HG03159 (cell line): ENCODE results near the gene TKTL1.

ENCODE experiments used
- ATAC-seq: cut with Tn5 transposase; IDR thresholded peaks from one replicate; pipeline ENCODE4 v1.9.1; 2021; ENCODE audit warnings: mild to moderate bottlenecking, moderate library complexity; ENCODE audit not compliant: unreplicated experiment

The TKTL1 gene

GRCh38 chrX:154375156-154375504 lies 79.5 kb downstream of the TKTL1 start:
- no peak for ATAC-seq

DNA sequence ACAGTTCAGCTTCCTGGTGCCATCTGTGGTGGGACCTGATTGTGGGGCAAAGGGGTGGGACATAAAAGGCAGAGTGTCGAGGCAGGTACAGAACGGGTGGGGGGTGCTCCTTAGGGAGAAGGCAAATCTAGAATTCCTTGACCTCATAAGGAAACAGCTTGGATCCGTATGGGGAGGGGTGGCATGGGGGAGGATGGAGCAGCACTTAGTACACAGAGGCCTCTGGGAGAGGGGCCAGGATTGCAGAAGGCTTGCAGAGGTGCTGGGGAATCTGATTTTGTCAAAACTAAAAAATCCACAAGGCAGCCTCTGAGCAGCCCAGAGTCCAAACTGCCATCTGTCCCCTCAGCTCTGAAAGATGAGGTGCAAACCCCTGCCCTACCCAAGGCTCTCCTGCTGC lies 81.2 kb downstream of the TKTL1 start:
- no peak for ATAC-seq

DNA sequence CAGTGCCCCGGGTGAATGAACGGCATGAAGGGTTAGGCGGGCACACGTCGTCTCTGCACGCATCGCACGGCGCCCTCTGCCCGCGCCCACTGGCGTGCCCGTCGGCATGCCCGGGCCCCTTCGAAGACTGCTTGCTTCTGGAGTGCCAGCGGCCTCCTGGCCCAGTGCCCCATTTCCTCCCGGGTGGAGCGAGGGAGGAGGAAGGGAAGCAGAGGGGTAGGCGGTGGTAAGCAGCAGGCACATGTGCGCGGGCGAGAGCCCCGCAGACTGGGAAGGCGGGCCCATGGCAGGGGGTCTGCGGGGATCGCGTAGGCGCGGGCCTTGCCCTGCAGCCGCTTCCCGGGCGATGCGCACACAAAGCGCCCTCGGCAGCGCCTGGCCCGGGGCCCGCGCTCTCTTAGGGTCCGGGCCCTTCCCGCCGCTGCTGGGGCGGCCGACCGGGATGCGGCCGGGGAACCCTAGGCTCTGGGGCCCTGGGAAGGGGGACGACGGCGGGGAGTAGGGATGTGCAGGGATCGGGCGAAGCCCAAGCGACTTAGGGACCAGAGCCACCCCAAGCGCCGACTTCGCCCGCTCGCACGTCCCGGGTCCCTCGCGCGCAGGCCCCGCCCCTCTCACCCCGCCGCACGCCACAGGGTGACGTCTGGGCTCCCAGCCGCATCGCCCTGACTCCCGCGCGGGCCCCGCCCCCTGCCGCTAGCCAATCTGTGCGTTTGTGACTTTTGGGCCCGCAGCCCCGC lies 82.6 kb downstream of the TKTL1 start:
- peak; percentile 0 for ATAC-seq

DNA sequence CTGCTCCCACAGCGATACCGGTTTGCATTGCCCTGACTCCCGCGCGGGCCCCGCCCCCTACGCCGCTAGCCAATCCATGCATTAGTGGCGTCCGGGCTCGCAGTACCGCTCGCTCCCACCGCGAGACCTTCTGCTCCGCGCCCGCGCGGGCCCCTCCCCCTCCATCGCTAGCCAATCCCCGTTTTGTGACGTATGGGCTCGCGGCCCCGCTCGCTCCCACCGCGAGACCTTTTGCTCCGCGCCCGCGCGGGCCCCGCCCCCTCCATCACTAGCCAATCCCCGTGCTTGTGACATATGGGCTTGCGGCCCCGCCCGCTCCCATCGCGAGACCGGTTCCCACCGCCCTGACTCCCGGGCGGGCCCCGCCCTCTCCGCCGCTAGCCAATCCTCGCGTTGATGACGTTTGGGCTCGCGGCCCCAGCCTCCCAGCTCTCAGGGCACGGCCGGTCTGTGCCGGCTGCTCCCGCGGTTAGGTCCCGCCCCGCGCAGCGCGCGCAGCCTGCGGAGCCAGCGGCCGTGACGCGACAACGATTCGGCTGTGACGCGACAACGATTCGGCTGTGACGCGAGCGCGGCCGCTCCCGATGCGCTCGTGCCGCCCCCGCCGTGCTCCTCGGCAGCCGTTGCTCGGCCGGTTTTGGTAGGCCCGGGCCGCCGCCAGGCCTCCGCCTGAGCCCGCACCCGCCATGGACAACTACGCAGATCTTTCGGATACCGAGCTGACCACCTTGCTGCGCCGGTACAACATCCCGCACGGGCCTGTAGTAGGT lies 83.4 kb downstream of the TKTL1 start, which contains the start of gene EMD:
Gene EMD (plus strand): TSS at position 497 of the 770 bp plus-strand sequence. CDS start 190 bp downstream, at position 687.
- ATAC-seq, result peak; percentile 80

DNA sequence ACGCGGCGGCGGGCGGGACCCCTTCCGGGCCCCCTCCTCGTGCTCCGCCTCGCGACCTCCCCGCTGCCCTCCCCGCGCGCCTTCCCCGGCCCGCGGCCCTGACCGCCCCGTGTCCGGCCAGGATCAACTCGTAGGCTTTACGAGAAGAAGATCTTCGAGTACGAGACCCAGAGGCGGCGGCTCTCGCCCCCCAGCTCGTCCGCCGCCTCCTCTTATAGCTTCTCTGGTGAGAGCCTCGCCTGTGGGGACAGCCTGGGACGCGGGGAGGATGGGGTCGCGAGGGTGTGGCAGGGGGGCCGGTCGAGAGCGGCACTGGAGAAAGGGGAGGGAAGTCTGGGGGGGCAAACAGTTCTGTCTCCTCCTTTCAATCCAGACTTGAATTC lies 84.0 kb downstream of the TKTL1 start:
- ATAC-seq, result no peak
